B cell (primary cell): ENCODE data around the gene WDR54. TPM values are rescaled to one million over a fixed set of nuclear protein-coding genes. Genes with fewer than 3 reads are reported as not detected.

Source experiments
- ATAC-seq: fragments of 200-7000 bp; cut with Tn5 transposase; one replicate; pipeline ENCODE4 v1.10.0; 2021; ENCODE audit warnings: low read depth, mild to moderate bottlenecking, moderate number of reproducible peaks, moderate library complexity
- CTCF ChIA-PET: fragments of 350-600 bp; sonication (Branson Sonifier 250); formaldehyde crosslinking; loops from one replicate; lab custom pipeline; 2021; ENCODE audit warnings: antibody characterized with exemption, inconsistent platforms; lab: Charles Lee
- POLR2A ChIA-PET: fragments of 350-600 bp; sonication (Branson Sonifier 250); formaldehyde crosslinking; loops from one replicate; lab custom pipeline; 2021; ENCODE audit warnings: antibody characterized with exemption; lab: Charles Lee
- DNase-seq: peaks from one replicate; pipeline ENCODE4 v3.0.0; 2013
- H2AFZ ChIP-seq: 2 replicates; pipeline ENCODE4 v1.6.1; 2012; ENCODE audit warnings: mild to moderate bottlenecking, low read depth, low read length; ENCODE audit not compliant: insufficient read depth, poor library complexity, severe bottlenecking
- H3K27ac ChIP-seq, 2 donors: 1 replicate in 1 of 2; 2 replicates in 1 of 2; pipeline ENCODE4 v1.5.1; 2012 to 2013; ENCODE audit warnings: low read length in 2 of 2, mild to moderate bottlenecking in 2 of 2, moderate library complexity in 1 of 2
- H3K27me3 ChIP-seq, 4 experiments: fragments of 200-600 bp in 1 of 4; sonication (generic) in 1 of 4; replicated peaks in 1 of 4; 1 replicate in 2 of 4; 2 replicates in 2 of 4; pipeline versions ENCODE4 v1.6.1 to v1.7.0; 2013 to 2016; ENCODE audit warnings: low read length in 3 of 4, mild to moderate bottlenecking in 2 of 4, mixed read lengths in 1 of 4, moderate library complexity in 1 of 4; ENCODE audit not compliant: insufficient read depth in 4 of 4, control insufficient read depth in 3 of 4; ENCODE audit errors: control extremely low read depth in 1 of 4
- H3K36me3 ChIP-seq, 2 experiments: replicated peaks in 1 of 2; 1 replicate in 1 of 2; 2 replicates in 1 of 2; pipeline versions ENCODE4 v1.6.1 to v1.7.1; 2013; ENCODE audit warnings: low read length in 1 of 2; ENCODE audit not compliant: insufficient read depth in 2 of 2, control insufficient read depth in 1 of 2; ENCODE audit errors: control extremely low read depth in 1 of 2, extremely low read depth in 1 of 2
- H3K4me1 ChIP-seq, 2 donors: fragments of 200-600 bp in 1 of 2; sonication (generic) in 1 of 2; 1 replicate in 1 of 2; 2 replicates in 1 of 2; pipeline versions ENCODE4 v1.5.1 to v1.6.1; 2013 to 2017; ENCODE audit warnings: low read length in 2 of 2; ENCODE audit not compliant: control insufficient read depth in 2 of 2, insufficient read depth in 2 of 2
- H3K4me2 ChIP-seq: replicated peaks from 2 replicates; pipeline ENCODE3; 2012; ENCODE audit warnings: mild to moderate bottlenecking, low read depth, low read length; ENCODE audit not compliant: poor library complexity, severe bottlenecking
- H3K4me3 ChIP-seq, 5 experiments: fragments of 200-600 bp in 1 of 5; sonication (generic) in 1 of 5; 1 replicate in 3 of 5; 2 replicates in 2 of 5; pipeline versions ENCODE4 v1.5.1 to v1.7.0; 2011 to 2016; ENCODE audit warnings: low read length in 4 of 5, mild to moderate bottlenecking in 4 of 5, low read depth in 2 of 5, control low read depth in 1 of 5, moderate library complexity in 1 of 5; ENCODE audit not compliant: insufficient read depth in 1 of 5; ENCODE audit errors: control extremely low read depth in 1 of 5, extremely low read depth in 1 of 5
- H3K79me2 ChIP-seq: fragments of 200-600 bp; sonication (generic); one replicate; pipeline ENCODE4 v1.6.0; 2016; ENCODE audit warnings: low read length; ENCODE audit not compliant: control insufficient read depth, insufficient read depth
- H3K9ac ChIP-seq: fragments of 200-600 bp; sonication (generic); 2 replicates; pipeline ENCODE4 v1.6.1; 2017; ENCODE audit warnings: mild to moderate bottlenecking, low read length, moderate library complexity
- H3K9me3 ChIP-seq, 3 donors: one replicate each; pipeline versions ENCODE4 v1.6.1 to v1.7.1; 2013; ENCODE audit warnings: low read length in 2 of 3; ENCODE audit not compliant: control insufficient read depth in 2 of 3, insufficient read depth in 1 of 3; ENCODE audit errors: control extremely low read depth in 1 of 3
- H4K20me1 ChIP-seq: 2 replicates; pipeline ENCODE4 v1.6.0; 2012; ENCODE audit warnings: mild to moderate bottlenecking, low read length; ENCODE audit not compliant: insufficient read depth, control insufficient read depth, poor library complexity, severe bottlenecking
- H3K27ac Mint-ChIP-seq: one replicate; pipeline ENCODE4 v1.8.0; 2021; ENCODE audit warnings: mixed read lengths
- H3K27me3 Mint-ChIP-seq: one replicate; pipeline ENCODE4 v1.8.0; 2021; ENCODE audit warnings: mixed read lengths
- H3K4me1 Mint-ChIP-seq: one replicate; pipeline ENCODE4 v1.8.0; 2021; ENCODE audit warnings: mixed read lengths
- H3K4me3 Mint-ChIP-seq: one replicate; pipeline ENCODE4 v1.8.0; 2021; ENCODE audit warnings: mixed read lengths
- H3K9me3 Mint-ChIP-seq: one replicate; pipeline ENCODE4 v1.8.0; 2022; ENCODE audit warnings: mixed read lengths; ENCODE audit not compliant: insufficient read depth
- CTCF ChIP-seq: fragments of 200-600 bp; IDR thresholded peaks from one replicate; pipeline ENCODE4 v1.8.0; 2022; ENCODE audit warnings: antibody characterized with exemption, mild to moderate bottlenecking
- EZH2 ChIP-seq: IDR thresholded peaks from 2 replicates; pipeline ENCODE4 v1.6.1; 2012; ENCODE audit warnings: borderline replicate concordance, low read depth, mild to moderate bottlenecking, moderate library complexity, low read length; ENCODE audit not compliant: insufficient read depth, poor library complexity, severe bottlenecking
- WGBS: methylation state at CpG from one replicate; pipeline ENCODE4 v1.1.5; 2013; ENCODE audit warnings: missing lambda C conversion rate; ENCODE audit not compliant: insufficient coverage; 5-methylcytosine and 5-hydroxymethylcytosine counted together
- intact Hi-C: fragments of 100-400 bp; cut with micrococcal nuclease; formaldehyde crosslinking; loops from one replicate; pipeline ENCODE4 v1.10.0; 2022
- polyA plus RNA-seq: library from polyadenylated mRNA; depleted of rRNA; stranded (reverse); fragments of >200 nt; gene quantifications from 2 replicates; pipeline ENCODE4 v1.2.3, GENCODE V29; 2012
- total RNA-seq, 2 donors: library from RNA; stranded (reverse); fragments of 120-200 nt in 1 of 2; gene quantifications; 1 replicate in 1 of 2; 2 replicates in 1 of 2; pipeline versions ENCODE4 v1.2.3 to v1.2.4, GENCODE V29; 2013 to 2022

Gene WDR54
- total and polyA plus RNA-seq, 2 donors (not counting 1 experiment from before 2014, with no cell fraction given), result 42.2 to 52.8 TPM

- Histone ChIP-seq H3K27ac (peak overlapping the region; percentile 34 to 67), H3K9me3 (no peaks in the 10 kb centered on the region), H3K79me2 (peaks cover 4% of the 10 kb centered on the region), H3K4me2 (peak overlapping the region; percentile 87), H3K36me3 (no peaks in the 10 kb centered on the region), H3K27me3 (no peaks in the 10 kb centered on the region), H3K9ac (peak overlapping the region; percentile 72), H4K20me1 (no peaks in the 10 kb centered on the region), H3K4me3 (peak overlapping the region; percentile 16 to 67 (median 62)), H3K4me1 (peaks cover 38 to 53% of the 10 kb centered on the region in 2 donors), H2AFZ (peak overlapping the region; percentile 80)
- Mint-ChIP-seq H3K27me3 (no peaks in the 10 kb centered on the region), H3K4me3 (peak overlapping the region; percentile 84), H3K9me3 (no peaks in the 10 kb centered on the region), H3K4me1 (peaks cover 45% of the 10 kb centered on the region), H3K27ac (peak overlapping the region; percentile 83)
- DNase-seq (peak; percentile 66), ATAC-seq (peak; percentile 81)
- POLR2A ChIA-PET, result interaction anchor here (0.6 to 2.1 kb wide), 3 partner anchors 24 to 634 kb away, joined by 3 to 6 read pairs (median 5); no protein-coding TSS in a partner anchor
- TF ChIP-seq EZH2 (no peak), CTCF (peak; percentile 25)
- intact Hi-C loops, result loop anchor here (1.0 kb wide), 2 partner anchors 23 to 39 kb away; no protein-coding TSS in a partner anchor
- CTCF ChIA-PET, result interaction anchor here (1.0 to 1.7 kb wide), 5 partner anchors 23 to 116 kb away, joined by 3 to 6 read pairs (median 4); partner anchors contain the start of genes CCDC142, INO80B and TTC31
- 10% methylated on average over 66 of the region's 66 CpGs for WGBS
These were observed 6.4 kb upstream of the WDR54 start for GRCh38 chr2:74414881-74415761.
